ENCODE data around the gene APOM.

DNA sequence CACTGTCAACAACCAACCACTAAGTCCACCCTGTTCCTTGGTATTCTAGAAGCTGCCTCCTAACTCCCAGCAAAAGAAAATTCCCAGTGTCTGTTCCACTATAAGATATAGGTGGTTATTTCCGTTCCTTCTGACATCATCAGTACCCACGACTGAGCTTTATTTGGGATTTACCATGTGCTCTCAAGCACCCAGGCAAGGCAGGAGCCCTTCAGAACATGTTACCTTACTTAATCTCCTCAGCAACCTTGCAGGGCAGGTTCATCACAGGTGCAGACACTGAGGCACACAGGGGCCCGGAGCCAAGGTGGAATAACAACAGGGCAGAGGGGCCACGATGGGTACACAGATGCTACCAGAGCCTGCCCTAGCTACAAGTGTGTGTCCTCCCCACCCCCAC lies 36.7 kb downstream of the APOM start:
- no peak for TF ChIP-seq CTCF (IDR thresholded peaks at IDR 0.05)
- no peak for TF ChIP-seq POLR2A (IDR thresholded peaks at IDR 0.05)

Data from gastroesophageal sphincter (tissue), 3 donors.